Measurements from ENCODE around the gene MACROD2.

The MACROD2 gene

DNA sequence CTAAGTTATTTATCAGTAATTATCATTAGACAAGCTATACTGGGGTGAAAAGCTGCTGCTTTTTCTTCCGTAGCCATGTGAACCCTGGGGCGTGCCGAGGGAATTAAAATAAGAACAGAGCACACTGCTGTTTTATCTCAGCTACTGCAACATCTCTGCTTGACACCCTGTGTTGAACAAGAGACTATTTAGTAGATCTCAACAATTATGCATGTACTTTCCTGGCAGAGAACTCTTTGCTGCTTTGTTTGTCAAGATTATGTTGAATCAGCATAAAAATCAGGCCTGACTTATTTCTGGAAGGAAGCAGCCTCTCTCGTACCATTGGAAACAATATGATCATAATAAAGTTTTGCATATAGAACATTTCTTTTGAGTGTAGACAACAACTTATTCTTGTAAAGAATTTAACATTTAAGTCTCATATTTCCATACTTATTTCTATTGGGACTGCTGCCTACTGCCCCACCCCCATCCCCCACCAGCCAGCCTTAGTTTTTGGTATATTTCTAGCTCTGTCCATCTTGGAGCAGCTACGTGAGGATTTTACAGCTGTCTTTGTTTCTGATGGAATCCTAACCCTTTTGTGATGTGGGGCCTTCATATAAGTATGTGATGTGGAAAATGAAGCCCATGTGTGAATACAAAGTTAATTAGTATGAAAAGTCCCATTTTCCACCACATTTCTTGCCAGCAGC, 1566.5 kb downstream of the MACROD2 start:
- TF ChIP-seq REST (IDR thresholded peaks at IDR 0.05; ENCODE audit: insufficient read depth in 1 of 2, low read depth in 2 of 2, low read length in 2 of 2) (no peak), TAF1 (IDR thresholded peaks at IDR 0.05; ENCODE audit: borderline replicate concordance, insufficient read depth, low read length) (no peak), POLR2AphosphoS5 (IDR thresholded peaks at IDR 0.05; ENCODE audit: low read depth, low read length) (no peak), FOXP2 (optimal IDR thresholded peaks at IDR 0.05; ENCODE audit: borderline replicate concordance, extremely low read depth, extremely low read length, insufficient read depth) (no peak), SIN3A (IDR thresholded peaks at IDR 0.05; ENCODE audit: borderline replicate concordance, insufficient read depth, low read length) (no peak)

DNA sequence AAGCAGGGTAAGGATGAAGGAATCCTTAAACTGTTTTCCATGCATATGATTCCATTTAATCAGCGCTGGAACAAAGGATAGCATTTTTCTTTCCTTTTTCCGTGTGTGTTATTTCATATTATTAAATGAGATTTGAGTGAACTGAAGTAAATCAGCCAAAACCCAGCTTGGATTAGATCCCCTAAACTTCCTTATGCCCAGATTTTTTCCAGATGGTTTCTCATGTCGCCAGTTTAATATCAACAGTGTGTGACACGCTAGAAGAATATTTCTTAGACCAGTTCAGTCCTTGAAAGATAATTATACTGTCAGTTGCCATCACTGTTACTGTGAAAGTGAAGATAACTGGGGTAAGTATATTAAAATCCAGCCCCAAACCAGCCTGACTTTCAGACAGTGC, 1568.5 kb downstream of the MACROD2 start:
- no peak for TF ChIP-seq TAF1 (IDR thresholded peaks at IDR 0.05; ENCODE audit: borderline replicate concordance, insufficient read depth, low read length)
- no peak for TF ChIP-seq FOXP2 (optimal IDR thresholded peaks at IDR 0.05; ENCODE audit: borderline replicate concordance, extremely low read depth, extremely low read length, insufficient read depth)
- TF ChIP-seq POLR2AphosphoS5 (IDR thresholded peaks at IDR 0.05; ENCODE audit: low read depth, low read length), result no peak
- no peak for TF ChIP-seq SIN3A (IDR thresholded peaks at IDR 0.05; ENCODE audit: borderline replicate concordance, insufficient read depth, low read length)
- TF ChIP-seq REST (IDR thresholded peaks at IDR 0.05; ENCODE audit: insufficient read depth in 1 of 2, low read depth in 2 of 2, low read length in 2 of 2), result no peak

- no peak for TF ChIP-seq FOXP2 (optimal IDR thresholded peaks at IDR 0.05; ENCODE audit: borderline replicate concordance, extremely low read depth, extremely low read length, insufficient read depth)
Measured at GRCh38 chr20:15564981-15565380, 1569.7 kb downstream of the MACROD2 start.

DNA sequence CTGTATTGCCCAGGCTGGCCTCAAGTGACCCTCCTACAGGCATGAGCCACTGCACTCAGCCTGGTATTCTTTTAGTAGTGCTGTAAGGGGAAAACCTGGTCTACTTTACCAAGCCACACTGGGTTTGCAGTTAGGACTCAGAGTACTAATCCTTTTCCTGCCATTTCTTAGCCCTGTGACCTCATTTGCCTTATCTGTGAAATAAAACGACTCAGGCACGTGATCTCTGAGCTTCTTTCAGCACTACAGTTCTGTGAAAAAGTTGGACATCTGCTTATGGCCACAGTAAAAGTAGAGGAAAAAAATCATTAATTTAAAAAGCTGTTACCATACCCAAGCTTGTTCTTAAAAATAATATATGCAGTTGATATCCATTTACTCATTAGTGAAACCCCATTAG, 1570.5 kb downstream of the MACROD2 start:
- TF ChIP-seq TAF1 (IDR thresholded peaks at IDR 0.05; ENCODE audit: borderline replicate concordance, insufficient read depth, low read length), result no peak
- no peak for TF ChIP-seq FOXP2 (optimal IDR thresholded peaks at IDR 0.05; ENCODE audit: borderline replicate concordance, extremely low read depth, extremely low read length, insufficient read depth)
- TF ChIP-seq REST (IDR thresholded peaks at IDR 0.05; ENCODE audit: insufficient read depth in 1 of 2, low read depth in 2 of 2, low read length in 2 of 2), result no peak
- no peak for TF ChIP-seq SIN3A (IDR thresholded peaks at IDR 0.05; ENCODE audit: borderline replicate concordance, insufficient read depth, low read length)
- TF ChIP-seq POLR2AphosphoS5 (IDR thresholded peaks at IDR 0.05; ENCODE audit: low read depth, low read length), result no peak

- TF ChIP-seq TAF1 (IDR thresholded peaks at IDR 0.05; ENCODE audit: borderline replicate concordance, insufficient read depth, low read length), result no peak
- no peak for TF ChIP-seq POLR2AphosphoS5 (IDR thresholded peaks at IDR 0.05; ENCODE audit: low read depth, low read length)
- TF ChIP-seq FOXP2 (optimal IDR thresholded peaks at IDR 0.05; ENCODE audit: borderline replicate concordance, extremely low read depth, extremely low read length, insufficient read depth), result no peak
- TF ChIP-seq REST (IDR thresholded peaks at IDR 0.05; ENCODE audit: insufficient read depth in 1 of 2, low read depth in 2 of 2, low read length in 2 of 2), result no peak
- no peak for TF ChIP-seq SIN3A (IDR thresholded peaks at IDR 0.05; ENCODE audit: borderline replicate concordance, insufficient read depth, low read length)
Measured at GRCh38 chr20:15567219-15567618, 1571.9 kb downstream of the MACROD2 start.
